CD4-positive, alpha-beta T cell treated with Interleukin-12 subunit alpha and Interleukin-12 subunit beta, for 1 hour (primary cell): Measurements from ENCODE around the gene ITIH6.
"Not testable (repeated sequence)": the region's sequence is repeated elsewhere in the genome, so short reads cannot be mapped to it uniquely, and the experiment has no call there.

Source experiments
- DNase-seq: peaks from one replicate; pipeline ENCODE4 v3.0.0-alpha.2; 2020

Gene ITIH6, protein sequence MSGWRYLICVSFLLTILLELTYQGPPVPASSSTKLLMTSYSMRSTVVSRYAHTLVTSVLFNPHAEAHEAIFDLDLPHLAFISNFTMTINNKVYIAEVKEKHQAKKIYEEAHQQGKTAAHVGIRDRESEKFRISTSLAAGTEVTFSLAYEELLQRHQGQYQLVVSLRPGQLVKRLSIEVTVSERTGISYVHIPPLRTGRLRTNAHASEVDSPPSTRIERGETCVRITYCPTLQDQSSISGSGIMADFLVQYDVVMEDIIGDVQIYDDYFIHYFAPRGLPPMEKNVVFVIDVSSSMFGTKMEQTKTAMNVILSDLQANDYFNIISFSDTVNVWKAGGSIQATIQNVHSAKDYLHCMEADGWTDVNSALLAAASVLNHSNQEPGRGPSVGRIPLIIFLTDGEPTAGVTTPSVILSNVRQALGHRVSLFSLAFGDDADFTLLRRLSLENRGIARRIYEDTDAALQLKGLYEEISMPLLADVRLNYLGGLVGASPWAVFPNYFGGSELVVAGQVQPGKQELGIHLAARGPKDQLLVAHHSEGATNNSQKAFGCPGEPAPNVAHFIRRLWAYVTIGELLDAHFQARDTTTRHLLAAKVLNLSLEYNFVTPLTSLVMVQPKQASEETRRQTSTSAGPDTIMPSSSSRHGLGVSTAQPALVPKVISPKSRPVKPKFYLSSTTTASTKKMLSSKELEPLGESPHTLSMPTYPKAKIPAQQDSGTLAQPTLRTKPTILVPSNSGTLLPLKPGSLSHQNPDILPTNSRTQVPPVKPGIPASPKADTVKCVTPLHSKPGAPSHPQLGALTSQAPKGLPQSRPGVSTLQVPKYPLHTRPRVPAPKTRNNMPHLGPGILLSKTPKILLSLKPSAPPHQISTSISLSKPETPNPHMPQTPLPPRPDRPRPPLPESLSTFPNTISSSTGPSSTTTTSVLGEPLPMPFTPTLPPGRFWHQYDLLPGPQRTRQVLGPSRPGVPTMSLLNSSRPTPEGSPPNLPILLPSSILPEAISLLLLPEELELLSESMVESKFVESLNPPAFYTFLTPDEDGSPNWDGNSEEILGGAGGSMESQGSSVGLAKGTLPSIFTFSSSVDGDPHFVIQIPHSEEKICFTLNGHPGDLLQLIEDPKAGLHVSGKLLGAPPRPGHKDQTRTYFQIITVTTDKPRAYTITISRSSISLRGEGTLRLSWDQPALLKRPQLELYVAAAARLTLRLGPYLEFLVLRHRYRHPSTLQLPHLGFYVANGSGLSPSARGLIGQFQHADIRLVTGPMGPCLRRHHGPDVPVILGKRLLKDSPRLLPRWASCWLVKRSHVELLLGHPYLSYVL

DNA sequence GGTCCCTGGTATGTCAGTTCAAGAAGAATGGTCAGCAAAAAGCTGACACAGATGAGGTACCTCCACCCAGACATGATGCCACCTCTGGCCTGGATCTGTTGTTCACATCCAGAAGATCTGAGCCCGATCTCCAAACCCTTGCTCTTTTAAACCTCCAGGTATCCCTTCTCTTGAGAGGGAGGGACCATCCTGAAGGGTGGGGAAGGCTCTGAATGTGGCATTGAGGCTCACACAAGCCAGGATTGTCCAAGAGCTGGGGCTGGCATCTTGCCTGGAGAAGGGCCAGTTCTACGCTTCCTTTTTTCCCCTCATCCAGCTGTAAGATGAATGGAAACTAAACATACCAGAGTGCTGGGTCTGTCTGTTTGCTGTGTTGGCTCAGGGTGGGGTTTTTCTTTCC lies at the start of gene ITIH6:
ITIH6 (minus strand) TSS at position 119 of the 400 bp plus-strand sequence; CDS start at position 74, 45 bp downstream.
- no peak for DNase-seq

DNA sequence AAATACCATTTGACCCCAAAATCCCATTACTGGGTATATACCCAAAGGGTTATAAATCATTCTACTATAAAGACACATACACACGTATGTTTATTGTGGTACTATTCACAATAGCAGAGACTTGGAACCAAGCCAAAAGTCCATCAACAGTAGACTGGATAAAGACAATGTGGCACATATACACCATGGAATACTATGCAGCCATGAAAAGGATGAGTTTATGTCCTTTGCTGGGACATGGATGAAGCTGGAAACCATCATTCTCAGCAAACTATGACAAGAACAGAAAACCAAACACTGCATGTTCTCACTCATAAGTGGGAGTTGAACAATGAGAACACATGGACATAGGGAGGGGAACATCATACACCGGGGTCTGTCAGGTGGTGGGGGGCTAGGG lies 49.6 kb upstream of the ITIH6 start:
- not testable (repeated sequence) for DNase-seq

DNA sequence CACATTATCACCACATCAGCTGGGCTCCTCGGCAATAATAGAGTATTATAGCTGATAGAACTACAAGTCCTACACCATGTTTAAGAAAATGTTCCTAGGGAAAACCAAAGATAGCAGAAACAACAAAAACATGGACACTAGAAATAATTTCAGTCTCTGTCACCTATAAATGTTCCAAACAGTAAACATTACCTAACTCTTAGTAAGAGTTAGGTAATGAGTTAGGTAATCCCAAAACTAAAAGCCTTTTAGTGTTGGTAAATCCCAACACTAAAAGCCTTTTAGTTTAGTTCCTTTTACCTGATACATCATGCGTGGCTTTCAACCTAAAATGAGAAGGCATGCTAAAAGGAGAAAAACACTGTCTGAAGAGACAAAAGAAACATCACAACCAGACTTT lies 45.0 kb upstream of the ITIH6 start:
- DNase-seq = no peak

DNA sequence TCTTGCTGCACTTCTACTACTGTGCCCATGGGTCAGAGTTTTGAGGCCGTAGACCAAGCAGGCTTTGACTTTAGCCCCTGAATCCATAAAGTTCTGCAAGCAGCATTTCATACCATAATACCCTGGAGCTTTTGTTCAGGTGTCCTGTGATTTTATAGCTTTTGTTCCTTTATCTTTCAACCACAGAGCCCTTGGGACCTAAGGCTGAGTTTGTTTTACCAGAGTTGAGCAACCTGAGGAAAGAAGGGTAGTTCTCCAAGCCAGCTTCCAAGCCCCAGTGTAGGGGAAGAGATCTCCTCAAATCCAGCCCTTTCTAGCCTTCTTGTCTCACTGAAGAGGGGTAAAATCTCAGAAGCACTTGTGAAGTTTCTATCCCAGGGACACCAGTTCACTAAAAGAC lies 44.6 kb upstream of the ITIH6 start:
- DNase-seq = no peak

DNA sequence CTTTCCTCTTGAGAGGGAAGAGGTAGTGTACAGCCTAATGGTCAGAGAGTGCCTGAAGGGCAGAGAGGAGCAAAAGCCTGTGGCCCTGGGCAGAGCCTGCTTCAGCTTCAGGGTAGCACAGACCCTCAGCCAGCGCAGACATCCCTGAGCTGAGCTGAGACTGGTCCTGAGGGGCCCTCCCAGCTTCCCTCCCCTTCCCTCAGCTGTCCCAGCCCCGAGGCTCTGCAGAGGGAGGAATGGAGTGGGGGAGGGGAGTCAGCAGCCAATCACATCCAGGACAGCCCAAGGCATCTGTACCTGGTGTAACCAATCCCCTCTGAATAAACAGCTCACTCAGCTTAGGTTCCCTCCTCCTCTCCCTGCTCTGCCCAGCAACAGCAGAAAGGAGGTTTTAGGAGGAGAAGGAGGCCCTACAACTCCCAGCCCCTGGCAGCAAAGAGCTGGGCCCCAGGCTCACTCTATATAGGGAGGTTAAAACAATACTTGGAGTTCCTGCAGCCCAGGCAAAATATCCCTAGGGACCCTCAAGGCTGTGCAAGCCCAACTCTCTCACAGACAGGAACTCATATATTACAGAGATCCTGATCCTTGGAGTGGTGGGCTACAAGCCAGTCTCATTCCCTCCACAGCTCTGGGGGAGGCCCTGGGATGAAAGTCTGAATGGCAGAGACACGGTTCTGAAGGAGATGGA lies 43.3 kb upstream of the ITIH6 start:
- not testable (repeated sequence) for DNase-seq

DNA sequence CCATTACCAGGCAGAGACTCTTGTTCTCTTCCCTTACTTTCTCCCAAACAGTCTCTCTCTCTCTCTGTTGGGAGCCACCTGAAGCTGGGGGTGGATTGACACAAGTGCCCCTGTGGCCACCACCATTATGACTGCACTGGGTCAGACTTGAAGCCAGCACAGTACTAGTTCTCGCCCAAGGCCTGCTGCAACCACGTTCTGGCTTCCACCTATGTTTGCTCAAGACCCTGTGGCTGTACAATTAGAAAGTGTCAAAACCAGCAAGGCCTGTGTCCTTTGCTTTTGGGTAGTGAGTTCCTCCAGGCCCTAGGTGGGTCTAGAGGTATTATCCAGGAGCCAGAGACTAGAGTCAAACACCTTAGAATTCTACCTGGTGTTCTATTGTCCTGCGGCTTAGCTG lies 40.5 kb upstream of the ITIH6 start:
- no peak for DNase-seq

DNA sequence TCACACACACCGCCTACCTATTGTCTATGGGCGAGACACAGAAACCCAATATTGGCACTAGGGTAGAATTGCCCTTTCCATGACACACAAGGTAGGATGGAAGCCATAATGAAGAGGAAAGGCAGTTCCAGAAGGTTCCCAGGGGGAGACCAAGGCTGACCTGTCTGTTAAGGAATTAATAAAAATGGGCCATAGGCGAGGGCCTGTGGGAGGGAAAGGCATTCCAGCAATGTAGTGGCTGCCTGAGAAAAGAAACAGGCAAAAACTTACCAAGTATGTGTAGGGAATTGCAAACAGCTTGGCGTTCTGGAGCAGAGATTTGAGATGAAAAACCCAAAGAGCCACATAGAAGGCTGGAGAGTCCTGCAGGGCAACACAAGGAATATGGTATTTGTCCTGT lies 28.5 kb upstream of the ITIH6 start:
- DNase-seq = no peak

DNA sequence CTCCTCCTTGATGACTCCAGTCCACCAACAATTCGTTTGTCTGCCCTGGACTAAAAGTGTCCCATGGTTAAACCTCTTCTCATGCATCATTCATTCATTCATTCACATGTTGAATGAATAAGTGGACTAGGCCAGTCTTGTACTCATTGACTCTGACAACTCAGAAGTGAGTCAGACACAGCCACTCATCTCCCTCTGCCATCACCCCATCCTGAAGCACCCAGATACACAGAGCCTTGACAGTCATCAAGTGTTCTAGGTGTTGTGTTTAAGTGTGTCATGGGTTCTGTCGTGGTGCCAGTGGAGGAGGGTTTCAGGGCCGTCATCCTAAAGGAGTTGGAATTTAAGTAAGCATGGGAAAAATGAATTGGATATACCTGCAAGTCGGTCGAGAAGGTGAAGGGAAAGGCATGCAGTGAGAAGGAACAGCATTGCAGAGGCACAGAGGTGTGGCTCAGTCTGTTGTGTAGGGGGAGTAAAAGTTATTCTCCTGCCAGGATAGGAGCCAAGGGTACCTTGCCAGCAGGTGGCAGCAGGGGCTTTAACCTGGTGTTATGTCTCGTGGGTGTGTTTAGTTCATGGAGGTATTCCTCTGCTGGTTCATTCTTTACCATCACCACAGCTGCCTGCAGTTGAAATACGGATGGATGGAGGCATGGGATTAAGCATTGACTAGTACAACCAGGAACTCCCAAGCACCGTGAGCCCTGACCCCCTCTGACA lies 27.8 kb upstream of the ITIH6 start:
- peak; percentile 28 for DNase-seq

DNA sequence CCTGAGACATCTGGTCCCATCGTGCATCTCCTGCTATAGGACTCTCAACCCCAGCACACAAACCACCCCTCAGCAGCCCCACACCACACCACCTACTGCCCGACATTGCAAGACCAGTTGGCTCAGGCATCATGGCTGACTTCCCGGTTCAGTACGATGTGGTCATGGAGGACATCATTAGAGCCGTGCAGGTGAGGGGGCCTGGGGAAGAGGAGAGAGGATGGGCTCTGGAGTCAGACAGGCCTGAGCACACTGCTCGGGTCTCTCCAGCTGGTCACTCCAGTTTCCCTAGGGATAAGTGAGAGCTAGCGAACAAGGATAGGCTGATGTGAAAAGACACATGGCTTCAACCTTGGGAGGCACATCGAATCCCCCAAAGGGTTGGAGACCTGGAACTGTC lies 26.7 kb upstream of the ITIH6 start:
- no peak for DNase-seq

DNA sequence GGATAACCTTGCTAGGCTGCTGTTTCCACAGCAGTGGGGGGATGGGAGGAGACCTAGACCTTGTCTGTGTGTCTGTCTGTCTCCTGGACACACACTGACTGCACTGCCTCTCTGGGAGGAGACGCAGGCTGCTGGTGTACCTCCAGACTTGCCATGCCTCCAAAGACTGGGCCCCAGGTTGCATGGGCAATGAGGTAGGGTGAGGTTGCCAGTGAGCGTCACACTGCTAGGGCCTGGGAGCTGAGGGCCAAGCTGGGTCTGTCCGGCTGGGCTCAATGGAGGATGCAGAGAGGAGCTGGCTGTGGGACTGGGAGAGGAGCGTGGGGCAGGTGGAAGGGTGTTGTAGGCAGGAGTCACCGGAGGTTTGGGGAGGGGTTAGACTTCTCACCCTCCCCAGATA lies 26.1 kb upstream of the ITIH6 start:
- DNase-seq = no peak

DNA sequence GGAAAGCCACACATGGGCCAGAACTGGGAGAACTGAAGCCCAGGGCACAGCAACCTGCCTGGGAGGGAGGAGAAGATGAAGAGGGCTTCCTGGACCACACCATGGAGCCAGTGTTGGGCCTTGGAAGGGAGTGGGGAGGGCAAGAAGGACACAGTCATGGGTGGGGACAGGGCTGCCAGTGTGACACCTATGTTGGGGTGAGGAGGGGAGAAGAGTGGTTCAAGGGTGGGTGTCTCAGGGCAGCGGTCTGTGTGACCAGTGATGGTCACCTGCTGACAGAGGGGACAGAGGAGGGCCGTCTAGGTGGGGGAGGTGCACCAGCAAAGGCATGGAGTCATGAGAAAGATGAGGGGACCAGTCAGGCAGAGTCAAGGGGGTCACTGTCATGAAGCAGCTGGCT lies 23.3 kb upstream of the ITIH6 start:
- no peak for DNase-seq

DNA sequence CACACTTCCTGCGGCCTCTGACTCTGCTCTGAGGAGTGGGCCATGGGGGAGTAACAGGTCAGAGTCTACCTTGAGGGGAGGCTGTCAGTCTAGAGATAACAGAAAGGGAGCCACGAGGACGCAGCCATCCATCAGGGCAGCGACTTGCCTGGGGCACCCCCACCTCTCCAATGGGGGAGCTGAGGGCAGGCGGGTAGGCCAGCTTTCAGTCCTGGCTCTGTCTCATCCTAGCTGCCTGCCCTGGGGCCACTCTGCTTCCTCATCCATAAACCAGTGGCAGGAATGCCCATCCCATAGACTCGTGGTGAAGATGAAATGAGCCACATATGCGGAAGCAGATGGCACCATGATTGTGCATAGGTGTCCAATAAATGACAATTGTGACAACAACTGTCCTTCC lies 22.7 kb upstream of the ITIH6 start:
- no peak for DNase-seq

DNA sequence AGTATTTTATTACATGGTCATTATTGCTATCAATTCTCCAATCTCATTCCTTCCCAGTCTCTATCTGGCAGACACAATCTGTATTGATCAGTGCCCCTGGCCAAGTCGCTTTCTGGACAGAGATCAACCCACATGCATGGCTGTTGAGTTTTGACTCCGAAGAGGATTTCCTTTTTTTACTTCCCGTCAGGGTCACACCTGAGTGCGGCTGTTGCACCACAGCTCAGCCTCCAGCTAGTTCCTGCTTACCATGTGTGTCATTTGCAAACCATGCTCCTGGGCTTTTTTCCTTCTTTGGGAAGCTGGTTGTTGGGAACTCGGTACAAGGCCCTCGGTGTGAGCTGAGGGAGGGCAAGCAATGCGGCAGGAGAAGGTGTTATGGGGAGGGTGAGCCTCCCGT lies 21.1 kb upstream of the ITIH6 start:
- no peak for DNase-seq

DNA sequence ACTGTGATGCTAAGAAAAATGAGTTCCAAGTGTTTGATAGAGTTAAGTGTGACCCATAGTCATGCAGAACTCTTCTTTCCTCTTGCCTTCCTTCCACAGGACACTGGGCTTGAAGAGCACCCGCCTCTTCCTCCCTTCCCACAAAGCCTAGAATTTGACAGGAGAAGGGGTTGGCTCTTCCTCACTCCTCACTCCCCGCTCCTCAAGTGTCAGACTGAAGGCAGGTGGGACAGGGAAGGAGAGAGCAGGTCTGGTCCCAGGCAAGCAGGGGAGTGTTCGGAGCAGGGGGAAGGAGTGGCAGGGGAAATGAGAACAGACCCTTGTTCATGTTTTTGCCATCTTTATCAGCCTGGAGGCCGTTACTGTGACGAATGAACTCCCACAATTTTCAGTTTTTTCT lies 20.2 kb upstream of the ITIH6 start:
- no peak for DNase-seq

DNA sequence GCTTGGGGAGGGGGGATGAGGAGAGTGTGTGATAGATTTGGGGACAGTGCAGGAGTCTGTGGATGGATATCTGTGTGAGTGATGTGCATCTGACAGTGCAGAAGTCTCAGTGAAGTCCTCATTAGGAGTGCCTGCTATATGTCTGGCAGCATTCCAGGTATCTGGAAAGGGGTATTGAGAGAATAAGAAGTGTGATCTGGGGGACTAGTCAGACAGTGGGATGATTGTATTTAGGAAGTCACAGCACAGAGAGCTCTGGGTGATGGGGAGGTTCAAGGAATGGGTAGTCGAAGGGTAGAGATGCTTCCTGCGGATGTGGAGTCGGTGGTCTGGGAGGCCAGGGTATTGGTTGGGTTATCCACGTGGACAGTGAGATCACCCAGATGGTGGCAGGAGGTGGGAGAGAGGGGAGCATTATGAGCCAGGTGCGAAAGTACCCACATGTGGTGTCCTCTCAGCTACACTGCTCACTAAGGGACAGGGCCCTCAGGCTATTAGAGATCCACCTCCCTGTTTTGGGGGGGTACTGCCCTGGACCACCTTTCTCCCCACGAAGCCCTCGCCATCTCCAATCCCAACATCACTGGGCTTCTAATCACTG lies 19.3 kb upstream of the ITIH6 start:
- DNase-seq = no peak

DNA sequence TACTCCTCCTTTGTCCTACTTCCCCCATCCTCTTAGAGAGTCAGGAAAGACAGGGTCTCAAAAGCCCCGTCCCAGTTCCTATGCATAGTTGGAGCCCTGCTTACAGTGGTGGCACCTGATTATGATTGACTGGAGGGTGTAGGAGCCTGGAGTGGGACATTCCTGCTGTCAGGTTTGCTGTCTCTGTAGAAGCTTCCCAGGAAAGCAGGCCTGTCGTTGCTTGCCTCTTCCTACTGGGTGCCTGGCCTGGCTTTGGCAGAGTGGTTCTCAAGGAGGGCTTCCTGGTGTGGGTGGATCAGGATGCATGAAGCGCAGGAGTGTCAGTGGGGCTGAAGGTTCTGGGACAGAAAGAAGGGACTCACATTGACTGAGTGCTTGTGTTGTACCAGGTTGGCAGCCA lies 14.3 kb upstream of the ITIH6 start:
- DNase-seq = no peak

DNA sequence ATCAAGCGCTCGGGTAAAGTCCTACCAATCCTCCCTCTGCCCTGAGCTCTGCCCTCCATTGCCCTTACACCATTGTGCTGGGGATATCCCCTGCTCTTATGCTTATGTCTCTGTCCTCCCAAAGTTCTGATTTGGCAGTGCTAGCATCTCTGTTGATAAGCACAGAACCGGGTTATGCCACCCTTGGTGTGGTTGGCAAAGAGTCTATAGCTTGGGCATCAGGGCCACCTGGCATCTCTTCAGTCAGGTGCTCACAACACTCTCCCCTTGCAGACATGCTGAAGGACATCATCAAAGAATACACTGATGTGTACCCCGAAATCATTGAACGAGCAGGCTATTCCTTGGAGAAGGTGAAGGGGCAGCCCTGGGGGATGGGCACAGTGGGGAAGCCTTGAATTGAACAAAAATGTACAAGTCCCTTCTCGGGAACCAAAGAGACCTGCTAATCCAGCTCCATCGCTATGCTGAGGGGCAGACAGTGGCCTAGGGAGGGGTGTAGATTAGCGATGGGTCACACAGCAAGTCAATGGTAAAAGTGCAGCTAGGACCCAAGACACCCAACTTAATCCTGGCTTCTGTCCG lies 13.3 kb upstream of the ITIH6 start:
- no peak for DNase-seq

DNA sequence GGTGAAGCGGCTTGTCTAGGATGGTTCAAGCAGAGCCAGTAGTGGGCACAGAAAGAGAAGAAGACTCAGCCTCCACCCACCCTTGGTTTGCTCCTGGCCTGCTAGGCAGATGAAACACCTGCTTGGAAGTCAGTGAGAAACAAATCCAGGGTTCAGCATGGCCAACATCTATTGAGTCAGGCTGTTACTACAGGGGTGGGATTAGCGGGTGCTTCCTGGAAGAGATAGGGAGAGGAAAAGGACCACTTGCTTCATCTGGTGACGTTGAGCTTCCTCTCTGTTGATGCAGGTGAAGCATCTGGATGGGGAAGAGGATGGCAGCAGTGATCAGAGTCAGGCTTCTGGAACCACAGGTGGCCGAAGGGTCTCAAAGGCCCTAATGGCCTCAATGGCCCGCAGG lies 12.5 kb upstream of the ITIH6 start:
- DNase-seq = no peak

DNA sequence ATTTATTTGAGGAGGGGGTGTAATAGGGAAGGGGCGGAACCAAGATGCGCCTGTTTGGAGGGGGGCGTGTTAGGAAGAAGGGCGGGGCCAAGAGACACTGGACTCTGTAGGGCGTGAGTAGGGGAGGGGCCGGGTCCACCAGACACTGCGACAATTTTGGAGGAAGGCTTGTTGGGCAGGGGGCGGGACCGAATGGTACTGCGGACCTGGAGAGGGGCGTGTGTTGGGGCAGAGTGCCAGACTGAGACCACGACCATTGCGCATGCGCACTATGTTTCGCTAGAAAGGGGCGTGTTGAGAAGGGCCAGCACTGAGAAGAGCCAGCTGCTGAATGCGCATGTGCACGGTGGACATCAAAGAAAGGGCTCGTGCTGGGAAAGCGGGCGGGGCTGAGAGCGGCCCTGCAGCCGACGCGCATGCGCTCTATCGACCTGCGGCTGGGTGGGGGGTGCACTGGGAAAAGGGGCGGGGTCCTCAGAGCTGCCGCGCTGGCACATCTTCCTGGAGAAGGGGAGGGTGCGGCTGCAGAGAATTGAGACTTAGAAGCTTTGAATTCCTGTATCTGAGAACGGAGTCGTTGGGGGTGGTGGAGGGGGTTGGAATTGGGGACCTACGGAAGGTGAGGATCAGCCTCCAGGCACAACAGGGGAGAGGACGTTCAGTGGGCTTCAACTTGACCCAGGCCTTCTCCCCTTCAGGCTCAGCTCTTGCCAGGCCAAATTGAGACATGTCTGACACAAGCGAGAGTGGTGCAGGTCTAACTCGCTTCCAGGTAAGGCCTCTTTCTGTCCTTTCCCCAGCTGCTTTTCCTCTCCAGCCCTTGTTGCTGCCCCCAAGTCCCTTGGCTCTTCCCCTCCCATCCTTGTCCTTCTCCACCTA lies 10.8 kb upstream of the ITIH6 start:
- DNase-seq = peak; percentile 94

DNA sequence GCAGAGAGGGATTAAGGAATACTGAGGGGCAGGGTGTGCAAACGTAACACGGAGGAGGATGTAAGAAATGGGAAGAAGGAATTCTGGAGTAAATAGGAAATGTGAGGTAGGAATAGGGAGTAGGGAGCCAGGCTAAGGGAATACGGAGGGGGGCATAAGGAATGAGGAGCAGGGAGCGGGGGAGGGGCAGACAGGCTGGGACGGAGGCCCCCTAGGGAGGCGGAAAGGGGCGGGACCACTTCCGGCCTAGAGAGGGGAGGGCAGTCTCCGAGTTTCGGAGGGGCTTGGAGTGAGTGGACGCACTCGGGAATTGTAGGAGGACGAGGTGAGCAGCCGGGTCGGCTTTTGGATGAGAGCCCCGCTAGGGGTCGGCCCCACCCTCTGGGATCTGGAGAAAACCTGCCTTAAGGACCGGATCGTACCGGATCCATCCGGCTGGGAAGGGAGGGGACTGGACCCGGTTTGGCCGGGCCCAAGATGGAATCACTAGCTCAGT lies 10.1 kb upstream of the ITIH6 start:
- peak; percentile 43 for DNase-seq
